HG02571 (cell line): ENCODE data around the gene KRT79.

ENCODE experiments used
- ATAC-seq: cut with Tn5 transposase; IDR thresholded peaks from one replicate; pipeline ENCODE4 v1.9.1; 2021; ENCODE audit warnings: mild to moderate bottlenecking, moderate library complexity; ENCODE audit not compliant: unreplicated experiment

The KRT79 gene

DNA sequence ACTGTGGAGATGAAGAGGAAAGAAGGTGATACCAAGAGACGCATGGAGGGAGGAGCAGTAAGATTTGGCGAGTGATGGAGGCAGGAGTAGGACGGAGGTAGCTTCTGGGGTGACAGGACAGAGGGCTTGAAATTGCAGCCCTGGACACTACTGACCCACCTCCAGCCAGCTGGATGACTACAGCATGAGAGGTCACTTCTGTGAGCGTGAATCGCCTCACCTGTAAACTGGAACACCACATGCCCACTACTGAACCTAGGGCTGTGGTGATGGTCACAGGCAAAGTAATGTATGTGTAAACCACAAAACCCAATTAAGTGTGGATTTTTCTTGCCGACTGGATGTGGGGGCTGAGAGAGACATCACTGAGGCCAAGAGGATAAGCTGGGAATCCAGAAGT lies 13.6 kb downstream of the KRT79 start:
- ATAC-seq = no peak

DNA sequence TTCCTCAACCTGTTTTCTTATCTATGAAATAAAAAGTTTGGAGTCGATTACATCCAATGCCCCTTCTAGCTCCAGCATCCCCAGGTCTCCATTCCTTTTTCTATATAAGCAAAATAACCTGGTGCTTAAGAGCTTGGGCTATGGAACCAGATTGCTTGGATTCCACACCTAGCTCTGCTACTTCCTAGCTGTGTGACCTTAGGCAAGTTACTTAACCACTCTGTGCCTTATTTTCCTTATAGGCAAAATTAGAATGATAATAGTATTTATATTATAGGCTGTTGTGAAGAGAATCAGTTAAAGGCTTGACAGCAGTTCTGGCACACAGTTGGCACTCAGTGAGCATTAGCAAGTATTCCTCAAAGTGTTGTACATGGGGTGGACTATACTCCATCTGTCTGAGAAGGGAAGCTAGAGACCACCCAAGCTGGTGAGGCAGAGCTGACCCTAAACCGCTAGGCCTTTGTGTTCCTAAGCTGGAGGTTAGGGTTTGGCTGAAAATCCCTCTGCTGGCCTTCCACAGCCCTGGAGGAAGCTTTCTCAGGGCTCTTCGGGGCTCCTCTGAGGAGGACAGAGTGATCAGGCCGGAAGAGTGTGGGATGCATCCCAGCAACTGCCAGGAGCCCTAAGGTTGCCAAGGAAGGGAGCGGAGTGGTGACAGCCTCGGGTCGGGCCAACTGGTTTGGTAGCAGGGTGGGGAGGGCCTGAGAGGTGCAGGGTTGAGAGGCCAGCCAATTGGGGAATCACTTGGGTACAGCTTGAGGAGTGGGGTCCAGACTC lies 14.2 kb downstream of the KRT79 start:
- no peak for ATAC-seq

- no peak for ATAC-seq
These were observed 15.2 kb downstream of the KRT79 start for GRCh38 chr12:52818887-52819420.

DNA sequence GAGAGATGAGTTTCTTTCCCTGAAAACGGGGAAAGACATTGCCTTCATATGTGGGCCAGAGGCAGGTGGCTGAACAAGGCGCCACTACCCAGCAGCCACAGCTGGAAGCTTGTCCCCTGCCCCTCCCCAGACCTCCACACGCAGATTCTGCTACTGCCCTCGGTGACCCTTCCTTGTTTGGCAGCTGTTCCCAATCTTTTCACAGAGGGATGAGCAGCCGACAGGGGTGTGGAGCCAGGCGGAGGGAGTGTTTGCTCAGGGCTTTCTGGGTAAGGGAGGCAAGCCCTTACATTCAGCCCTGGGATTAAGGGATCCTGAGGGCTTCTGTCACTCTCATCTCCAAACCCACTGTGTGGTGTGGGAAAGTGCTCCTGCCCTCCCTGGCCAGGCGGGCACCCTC lies 15.7 kb downstream of the KRT79 start:
- ATAC-seq = no peak

GRCh38 chr12:52817699-52818238 lies 16.3 kb downstream of the KRT79 start:
- ATAC-seq = no peak

DNA sequence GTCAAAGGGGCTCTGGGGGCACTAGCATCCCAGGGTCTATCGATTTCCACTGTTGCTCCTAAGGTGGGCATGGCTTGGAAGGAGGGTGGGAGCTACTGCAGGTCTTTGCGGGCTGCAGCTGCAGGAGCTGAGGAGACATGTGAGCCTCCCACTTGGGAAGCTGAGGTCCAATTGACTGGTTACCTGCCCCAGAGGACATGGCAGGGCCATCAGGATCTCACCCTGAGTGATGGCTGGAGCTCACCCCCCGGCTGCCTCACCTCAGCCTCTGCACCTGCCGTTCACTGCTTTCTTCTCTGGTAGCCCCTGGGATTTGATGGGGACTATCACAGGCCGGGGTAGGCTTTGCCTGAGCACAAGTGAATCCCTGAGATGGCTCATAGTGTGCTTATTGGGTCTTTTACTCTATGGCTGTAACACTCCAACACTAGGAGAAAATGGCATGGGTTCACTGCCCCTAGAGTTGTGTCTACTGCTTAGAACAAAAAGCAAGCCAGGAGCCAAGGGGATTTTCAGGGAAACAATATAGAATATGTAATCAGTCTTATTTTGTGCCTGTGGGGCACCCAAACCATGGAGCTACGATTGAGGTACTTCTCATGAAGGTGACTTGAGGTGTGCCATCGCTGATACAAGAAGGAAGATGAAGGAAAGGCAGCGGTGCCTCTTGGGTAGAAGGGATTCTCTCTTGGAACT lies 17.0 kb downstream of the KRT79 start:
- no peak for ATAC-seq

DNA sequence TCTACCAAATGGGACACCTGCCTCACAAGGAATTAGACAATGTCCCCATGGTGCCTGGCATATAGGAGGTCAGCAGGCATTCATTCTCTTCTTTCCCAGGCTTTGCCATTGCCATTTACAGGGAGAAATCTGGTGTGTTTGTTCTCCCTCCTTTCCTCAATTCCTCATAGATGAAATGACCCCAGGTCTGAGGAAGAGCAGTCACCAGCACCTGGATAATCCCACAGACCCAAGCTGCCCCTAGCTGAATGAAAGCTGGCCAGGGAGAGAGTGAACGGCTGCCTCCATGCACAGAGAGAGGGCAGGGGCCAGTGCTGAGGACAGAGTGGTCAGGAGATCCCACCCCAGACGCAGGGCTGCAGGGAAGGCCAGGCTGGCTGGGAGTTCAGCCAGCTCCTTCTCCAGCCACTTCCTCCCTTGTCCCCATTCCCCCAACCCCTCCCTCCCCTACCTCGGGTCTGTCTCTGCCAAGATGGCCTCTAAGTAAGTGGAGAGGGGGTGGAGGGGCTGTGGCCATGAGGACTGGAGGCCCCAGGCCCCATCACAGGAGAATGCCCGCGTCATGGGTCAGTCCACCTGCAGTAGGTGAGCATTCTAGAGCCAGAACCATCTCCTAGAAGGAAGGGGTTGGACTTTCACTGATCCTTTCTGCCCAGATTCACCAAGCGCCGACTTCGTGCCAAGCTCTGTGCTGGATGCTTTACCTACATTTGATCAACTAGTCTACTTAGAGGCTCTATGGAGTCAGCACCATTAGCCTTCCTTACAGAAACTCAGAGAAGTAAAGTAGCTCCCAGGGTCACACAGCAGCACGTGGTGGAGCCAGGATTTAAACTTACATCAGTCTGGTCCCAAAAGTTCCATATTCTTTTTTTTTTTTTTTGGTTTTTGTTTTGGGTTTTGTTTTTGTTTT lies 18.2 kb downstream of the KRT79 start:
- ATAC-seq = no peak

DNA sequence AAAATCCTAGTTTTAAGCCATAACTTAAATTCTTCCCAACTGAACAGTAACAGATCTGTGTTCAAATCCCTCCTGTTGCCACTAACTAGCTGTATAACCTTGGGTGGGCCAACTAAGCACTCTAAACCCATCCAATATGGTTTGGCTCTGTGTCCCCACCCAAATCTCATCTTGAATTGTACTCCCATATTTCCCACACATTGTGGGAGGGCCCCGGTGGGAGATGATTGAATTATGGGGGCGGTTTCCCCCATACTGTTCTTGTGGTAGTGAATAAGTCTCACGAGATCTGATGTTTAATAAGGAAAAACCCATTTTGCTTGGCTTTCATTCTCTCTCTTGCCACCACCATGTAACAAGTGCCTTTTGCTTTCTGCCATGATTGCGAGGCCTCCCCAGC lies 18.9 kb downstream of the KRT79 start:
- no peak for ATAC-seq

DNA sequence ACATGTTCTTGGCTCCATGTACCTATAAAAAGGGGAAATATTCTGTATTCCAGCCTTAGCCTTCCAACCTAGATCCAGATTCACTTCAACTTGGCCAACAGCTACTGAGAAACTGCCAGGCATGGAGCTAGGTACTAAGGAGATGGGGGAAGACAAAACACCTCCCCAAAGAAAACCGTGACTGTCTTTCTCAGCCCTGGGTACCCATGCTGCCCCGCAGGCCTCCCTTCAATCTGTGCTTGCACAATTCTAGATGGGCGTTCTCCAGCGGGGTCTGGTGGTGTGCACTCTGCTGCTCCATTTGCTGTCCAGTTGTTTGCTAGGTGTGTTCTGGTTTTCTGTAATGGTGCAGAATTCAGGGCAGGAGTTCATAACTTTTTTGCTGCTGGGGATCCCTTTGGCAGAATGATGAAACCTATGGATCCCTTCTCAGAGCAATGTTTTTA lies 19.4 kb downstream of the KRT79 start:
- ATAC-seq = no peak

- no peak for ATAC-seq
These were observed 20.0 kb downstream of the KRT79 start, which contains the start of gene KRT4 for GRCh38 chr12:52813885-52814709. TSS of gene KRT4 (minus strand) at chr12:52814116. CDS start at chr12:52814058, 58 bp downstream.

- ATAC-seq = no peak
These were observed 20.8 kb downstream of the KRT79 start for GRCh38 chr12:52813203-52813819.

DNA sequence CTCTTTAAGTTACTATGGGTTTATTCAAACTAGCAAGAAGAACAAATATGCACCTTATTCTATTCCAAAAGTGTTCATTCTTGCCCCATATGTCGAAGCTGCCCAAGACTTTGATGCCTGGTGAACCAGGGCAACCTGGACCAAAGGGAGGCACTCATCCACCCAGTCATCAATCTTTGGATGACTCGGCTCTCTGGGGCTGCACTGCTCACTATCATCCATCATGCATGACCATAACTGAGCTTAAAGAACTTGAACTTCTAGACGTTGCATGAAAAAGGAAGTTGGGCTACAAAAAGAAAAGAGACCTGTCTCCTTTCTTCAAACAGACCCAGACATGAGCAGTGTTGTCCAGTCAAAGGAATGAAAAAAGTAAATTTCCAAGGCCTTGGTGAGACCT lies 21.4 kb downstream of the KRT79 start:
- no peak for ATAC-seq

DNA sequence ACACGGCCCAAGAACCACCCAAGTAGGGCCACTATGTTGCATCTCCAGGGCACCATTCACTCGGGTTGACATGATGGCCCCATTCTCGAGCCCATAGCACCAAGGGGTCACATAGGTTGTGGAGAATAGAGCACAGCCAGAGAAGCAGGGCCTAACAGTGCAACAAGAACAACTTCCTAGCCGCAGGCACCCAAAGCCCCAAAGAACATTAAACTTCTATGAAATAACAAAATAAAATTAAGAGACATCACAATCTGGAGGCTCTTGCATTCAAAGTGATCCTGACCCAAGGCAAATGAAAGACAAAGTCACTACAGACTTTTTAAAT lies 22.1 kb downstream of the KRT79 start:
- no peak for ATAC-seq

GRCh38 chr12:52811191-52812072 lies 22.7 kb downstream of the KRT79 start:
- ATAC-seq = no peak

DNA sequence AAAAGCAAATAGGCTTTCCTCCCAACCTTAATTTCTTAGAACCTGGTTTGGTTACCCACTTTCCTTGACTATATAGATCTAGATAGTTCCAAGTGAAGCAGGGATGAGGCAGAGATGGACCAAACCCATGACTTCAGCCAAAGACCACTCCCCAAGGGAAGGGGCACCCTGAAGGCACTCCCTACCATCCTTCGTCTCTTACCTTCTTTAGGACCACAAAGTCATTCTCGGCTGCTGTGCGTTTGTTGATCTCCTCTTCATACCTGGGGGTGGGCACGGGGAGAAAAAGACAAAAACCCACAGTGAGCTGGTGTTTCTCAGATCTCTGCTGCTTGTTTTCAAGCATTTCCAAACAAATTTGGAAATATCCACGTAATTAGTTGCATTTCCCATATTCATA lies 23.6 kb downstream of the KRT79 start:
- ATAC-seq = no peak

- no peak for ATAC-seq
These were observed 24.9 kb downstream of the KRT79 start for GRCh38 chr12:52809166-52809565.

DNA sequence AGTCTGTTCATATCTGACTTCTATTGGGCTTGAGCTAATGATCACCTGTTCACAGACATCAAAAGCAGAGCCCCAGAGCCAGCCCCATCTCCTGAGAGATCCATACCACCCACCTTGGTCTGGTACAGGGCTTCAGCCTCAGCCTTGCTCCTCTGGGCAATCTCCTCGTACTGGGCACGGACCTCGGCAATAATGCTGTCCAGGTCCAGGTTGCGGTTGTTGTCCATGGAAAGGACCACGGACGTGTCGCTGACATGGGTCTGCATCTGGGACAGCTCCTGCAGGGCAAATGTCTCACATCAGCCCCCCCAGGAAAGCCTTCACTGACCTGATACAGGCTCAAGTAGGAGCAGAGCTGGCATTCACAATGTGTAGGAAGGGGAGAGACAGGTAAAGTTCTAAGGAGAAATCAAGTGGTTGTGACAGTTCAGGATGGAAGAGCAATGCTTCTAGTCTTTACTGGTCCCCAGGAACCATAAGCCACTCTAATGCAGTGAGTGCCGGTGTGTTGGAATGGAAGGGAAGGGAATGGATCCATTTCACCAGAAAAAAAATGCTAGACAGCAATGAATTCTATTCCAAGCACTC lies 25.4 kb downstream of the KRT79 start:
- no peak for ATAC-seq
